Stimulated activated CD8-positive, alpha-beta memory T cell treated with anti-CD3 and anti-CD28 coated beads, Interleukin-15, amount 100 ng/mL, for 48 hours (primary cell): ENCODE measurements around the gene PCDH10.

ENCODE experiments used
- DNase-seq, 2 donors: peaks; one replicate each; pipeline ENCODE4 v3.0.0-alpha.2; 2020; ENCODE audit warnings: low read depth in 2 of 2

The PCDH10 gene

DNA sequence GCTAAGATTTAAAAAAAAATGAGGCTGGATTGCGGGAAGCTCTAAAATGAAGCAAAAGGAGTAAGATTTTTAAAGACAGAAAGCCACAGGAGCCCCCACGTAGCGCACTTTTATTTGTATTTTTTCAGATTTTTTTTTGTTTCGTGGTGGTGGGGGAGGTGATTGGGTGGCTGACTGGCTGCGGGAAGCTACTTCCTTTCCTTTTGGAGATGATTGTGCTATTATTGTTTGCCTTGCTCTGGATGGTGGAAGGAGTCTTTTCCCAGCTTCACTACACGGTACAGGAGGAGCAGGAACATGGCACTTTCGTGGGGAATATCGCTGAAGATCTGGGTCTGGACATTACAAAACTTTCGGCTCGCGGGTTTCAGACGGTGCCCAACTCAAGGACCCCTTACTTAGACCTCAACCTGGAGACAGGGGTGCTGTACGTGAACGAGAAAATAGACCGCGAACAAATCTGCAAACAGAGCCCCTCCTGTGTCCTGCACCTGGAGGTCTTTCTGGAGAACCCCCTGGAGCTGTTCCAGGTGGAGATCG lies 908 bp downstream of the PCDH10 start:
- no peak for DNase-seq

DNA sequence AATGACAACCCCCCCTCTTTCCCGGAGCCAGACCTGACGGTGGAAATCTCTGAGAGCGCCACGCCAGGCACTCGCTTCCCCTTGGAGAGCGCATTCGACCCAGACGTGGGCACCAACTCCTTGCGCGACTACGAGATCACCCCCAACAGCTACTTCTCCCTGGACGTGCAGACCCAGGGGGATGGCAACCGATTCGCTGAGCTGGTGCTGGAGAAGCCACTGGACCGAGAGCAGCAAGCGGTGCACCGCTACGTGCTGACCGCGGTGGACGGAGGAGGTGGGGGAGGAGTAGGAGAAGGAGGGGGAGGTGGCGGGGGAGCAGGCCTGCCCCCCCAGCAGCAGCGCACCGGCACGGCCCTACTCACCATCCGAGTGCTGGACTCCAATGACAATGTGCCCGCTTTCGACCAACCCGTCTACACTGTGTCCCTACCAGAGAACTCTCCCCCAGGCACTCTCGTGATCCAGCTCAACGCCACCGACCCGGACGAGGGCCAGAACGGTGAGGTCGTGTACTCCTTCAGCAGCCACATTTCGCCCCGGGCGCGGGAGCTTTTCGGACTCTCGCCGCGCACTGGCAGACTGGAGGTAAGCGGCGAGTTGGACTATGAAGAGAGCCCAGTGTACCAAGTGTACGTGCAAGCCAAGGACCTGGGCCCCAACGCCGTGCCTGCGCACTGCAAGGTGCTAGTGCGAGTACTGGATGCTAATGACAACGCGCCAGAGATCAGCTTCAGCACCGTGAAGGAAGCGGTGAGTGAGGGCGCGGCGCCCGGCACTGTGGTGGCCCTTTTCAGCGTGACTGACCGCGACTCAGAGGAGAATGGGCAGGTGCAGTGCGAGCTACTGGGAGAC lies 1.6 kb downstream of the PCDH10 start:
- no peak for DNase-seq

DNA sequence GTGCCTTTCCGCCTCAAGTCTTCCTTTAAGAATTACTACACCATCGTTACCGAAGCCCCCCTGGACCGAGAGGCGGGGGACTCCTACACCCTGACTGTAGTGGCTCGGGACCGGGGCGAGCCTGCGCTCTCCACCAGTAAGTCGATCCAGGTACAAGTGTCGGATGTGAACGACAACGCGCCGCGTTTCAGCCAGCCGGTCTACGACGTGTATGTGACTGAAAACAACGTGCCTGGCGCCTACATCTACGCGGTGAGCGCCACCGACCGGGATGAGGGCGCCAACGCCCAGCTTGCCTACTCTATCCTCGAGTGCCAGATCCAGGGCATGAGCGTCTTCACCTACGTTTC lies 2.2 kb downstream of the PCDH10 start:
- DNase-seq: no peak

DNA sequence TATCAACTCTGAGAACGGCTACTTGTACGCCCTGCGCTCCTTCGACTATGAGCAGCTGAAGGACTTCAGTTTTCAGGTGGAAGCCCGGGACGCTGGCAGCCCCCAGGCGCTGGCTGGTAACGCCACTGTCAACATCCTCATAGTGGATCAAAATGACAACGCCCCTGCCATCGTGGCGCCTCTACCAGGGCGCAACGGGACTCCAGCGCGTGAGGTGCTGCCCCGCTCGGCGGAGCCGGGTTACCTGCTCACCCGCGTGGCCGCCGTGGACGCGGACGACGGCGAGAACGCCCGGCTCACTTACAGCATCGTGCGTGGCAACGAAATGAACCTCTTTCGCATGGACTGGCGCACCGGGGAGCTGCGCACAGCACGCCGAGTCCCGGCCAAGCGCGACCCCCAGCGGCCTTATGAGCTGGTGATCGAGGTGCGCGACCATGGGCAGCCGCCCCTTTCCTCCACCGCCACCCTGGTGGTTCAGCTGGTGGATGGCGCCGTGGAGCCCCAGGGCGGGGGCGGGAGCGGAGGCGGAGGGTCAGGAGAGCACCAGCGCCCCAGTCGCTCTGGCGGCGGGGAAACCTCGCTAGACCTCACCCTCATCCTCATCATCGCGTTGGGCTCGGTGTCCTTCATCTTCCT lies 2.7 kb downstream of the PCDH10 start:
- DNase-seq: no peak

DNA sequence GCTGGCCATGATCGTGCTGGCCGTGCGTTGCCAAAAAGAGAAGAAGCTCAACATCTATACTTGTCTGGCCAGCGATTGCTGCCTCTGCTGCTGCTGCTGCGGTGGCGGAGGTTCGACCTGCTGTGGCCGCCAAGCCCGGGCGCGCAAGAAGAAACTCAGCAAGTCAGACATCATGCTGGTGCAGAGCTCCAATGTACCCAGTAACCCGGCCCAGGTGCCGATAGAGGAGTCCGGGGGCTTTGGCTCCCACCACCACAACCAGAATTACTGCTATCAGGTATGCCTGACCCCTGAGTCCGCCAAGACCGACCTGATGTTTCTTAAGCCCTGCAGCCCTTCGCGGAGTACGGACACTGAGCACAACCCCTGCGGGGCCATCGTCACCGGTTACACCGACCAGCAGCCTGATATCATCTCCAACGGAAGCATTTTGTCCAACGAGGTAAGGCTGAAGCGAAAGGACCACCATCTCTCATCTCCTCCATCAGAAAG lies 3.3 kb downstream of the PCDH10 start:
- DNase-seq: no peak

DNA sequence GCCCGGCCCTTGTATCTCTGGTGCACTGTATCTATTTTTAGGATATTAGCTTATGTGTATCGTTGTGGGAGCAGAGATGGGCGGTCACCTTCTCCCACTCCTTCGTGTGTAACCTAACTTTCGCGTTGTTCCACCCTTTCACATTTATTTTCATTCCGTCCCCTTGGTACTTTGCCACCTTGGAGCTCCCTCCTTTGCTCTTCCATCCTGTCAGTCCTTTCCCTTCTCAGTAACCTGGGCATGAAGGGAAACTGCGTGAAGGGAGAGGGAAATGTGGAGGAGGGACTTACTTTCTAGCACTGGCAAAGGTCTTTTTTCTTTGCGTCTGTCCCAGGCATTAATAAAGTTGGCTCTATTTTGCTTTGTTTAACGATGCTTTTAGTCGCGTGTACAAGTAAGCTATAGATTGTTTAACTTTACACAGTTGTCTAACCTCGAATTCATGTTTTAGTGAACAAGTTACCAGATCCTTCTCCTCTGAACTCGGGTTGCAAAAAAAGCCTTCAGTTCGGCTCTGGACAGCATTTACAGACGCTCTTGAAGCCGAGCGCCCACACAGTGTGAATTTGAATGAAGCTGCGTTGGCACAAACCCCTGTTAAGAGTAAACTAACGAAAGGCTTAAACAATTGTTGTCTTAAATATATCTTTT lies 3.9 kb downstream of the PCDH10 start:
- no peak for DNase-seq

DNA sequence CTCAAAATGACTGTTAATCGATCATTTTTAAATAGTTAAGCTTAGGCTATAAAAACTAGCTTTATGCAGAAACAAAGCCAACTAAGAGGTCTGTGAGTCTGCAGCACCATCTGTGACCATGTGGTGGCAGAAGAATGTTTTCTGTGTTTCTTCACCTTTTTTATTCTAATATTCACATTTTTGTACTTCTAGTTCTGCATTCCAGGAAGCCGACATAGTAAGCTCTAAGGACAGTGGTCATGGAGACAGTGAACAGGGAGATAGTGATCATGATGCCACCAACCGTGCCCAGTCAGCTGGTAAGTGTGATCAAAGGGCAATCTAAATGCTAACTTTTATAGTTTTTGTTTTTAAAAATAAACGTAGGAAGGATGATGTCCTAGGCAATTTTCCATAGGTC lies 5.6 kb downstream of the PCDH10 start:
- no peak for DNase-seq

DNA sequence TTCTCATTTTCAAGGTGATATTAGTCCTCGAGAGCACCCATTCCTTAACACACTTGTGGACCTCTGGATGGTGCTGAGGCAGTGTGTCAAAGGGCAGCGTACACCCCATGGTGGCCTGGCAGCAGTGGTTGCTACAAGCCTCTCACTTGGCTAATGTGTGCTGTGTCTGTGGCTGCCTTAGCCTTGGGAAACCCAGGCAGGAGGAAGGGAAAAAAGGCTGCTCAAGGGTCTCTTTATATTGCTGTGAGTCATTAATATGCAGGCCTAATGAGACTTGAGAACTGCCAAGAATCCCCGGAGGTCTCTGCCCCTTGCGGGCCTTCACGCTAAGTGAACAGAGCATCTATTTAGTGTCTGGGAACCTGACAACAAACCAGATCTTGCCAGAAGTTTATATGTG lies 7.0 kb downstream of the PCDH10 start:
- no peak for DNase-seq

DNA sequence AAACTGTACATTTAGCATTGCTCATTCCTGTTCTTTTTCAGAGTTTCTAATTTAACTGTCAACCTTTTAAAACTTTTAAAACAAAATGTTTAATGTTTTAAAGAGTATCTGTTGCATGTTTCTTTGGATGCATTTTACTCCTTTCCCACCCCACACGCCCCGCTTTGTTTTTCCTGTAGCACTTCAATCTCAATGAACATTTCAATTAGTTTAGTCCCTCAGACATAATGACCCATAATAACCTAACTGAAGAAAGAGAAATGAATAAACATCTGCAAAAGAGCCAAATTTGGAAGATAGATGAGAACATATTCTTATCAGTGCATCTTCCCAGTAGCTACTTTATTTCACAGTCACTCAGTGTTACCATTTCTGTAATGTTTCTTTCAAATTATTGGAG lies 7.5 kb downstream of the PCDH10 start:
- DNase-seq: no peak

DNA sequence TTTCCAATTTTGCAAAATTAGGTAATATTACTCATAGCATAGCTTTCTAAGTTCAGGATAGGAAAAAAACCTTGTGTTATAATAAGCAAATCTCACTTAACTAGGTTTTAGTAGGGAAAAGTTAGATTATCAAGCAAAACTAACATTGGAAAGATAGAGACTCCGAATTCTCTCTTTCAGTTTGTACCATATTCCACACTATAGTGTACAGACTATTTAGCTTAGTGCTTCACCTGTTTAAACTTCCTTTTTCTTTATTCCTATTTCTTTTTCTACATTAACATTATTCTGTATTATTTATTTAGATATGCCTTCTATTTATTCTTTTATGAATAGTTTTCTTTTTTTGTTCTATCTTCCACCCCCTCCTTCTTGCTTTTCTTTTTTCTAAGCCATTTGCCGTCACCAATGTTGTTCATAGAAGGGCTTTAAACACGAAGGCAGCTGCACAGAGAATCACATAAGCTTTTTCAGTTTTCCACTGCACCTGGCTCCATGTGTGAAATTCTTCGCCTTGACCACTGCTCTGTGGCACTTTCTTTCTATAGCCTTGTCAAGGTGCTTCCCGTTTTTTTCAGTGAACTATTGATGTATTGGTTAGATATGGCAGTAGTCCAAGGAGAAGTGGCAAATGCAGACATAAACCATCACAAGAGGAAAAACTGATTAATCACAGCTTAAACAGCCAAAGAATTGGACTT lies 8.5 kb downstream of the PCDH10 start:
- no peak for DNase-seq

DNA sequence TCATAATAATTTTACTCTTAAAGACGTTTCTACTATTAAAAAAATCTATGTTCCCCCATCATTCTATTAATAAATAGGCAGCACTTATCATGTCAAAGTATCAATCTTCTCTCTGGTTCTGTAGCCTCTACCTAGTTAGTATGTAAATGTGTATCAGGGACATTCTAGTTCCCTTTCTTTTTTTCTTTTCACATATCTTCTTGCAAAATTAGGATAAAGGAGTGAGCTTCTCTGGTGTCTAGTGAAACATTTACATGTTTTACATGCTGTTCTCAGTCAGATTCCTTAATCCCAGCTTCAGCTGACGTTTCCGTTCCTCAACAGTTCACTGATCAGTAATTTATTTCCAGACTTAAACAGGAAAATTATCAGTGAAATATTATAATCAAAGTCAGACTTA lies 11.8 kb downstream of the PCDH10 start:
- no peak for DNase-seq

DNA sequence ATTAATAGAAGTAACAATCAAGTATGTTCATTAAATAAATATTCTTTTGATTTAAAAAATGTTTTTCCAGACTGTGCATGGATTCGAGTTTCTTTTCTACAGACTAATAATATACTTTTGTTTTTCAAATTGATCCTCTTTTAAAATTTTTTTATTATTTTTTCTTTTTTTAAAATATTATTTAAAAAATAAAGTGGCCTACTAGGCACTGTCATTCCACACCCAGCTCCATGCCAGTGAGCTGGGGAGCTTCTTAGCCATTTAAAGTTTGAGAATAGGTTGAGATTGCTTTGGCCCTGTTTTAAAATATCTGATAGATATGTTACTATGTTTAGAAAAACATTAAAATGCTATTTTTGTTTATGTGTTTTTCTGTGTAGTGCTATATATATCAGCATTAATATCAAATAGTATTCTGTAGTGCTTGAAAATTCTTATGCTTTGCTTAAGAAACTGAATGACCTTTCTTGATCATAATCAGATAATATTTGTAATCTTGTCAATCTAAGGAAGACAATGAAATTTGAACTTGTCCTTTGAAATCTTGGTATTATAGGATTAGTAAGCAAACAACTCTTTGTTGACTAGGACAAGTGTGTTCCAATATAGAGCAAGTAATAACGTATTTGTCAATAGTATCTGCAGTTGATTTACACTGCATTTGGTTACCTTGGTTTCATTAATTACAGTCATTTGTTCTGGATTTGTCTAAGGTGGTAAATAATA lies 12.6 kb downstream of the PCDH10 start:
- no peak for DNase-seq

DNA sequence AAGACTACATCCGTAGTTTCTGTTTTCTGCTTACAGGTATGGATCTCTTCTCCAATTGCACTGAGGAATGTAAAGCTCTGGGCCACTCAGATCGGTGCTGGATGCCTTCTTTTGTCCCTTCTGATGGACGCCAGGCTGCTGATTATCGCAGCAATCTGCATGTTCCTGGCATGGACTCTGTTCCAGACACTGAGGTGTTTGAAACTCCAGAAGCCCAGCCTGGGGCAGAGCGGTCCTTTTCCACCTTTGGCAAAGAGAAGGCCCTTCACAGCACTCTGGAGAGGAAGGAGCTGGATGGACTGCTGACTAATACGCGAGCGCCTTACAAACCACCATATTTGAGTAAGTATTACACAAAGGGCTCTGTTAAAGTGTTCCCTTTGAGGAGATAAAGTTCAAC lies 13.8 kb downstream of the PCDH10 start:
- DNase-seq: no peak

DNA sequence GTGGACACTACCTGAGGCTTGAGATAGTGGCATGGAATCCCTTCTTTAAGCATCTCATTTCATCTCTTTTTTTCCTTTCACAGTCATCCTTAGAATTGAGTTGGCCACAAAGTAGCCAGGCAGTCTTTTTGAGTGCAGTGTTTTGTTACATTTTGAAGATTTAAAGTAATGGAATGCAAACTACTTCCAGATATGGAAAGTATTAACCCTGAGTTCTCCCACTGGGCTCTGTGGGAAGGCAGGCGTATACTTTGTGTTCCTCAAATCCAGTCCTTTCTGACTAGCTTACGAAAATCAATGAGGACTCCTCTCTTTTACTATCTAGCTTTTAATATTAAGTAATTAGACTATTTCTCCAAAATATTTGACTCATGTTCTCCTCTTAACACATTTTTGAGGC lies 29.9 kb downstream of the PCDH10 start:
- DNase-seq: no peak

DNA sequence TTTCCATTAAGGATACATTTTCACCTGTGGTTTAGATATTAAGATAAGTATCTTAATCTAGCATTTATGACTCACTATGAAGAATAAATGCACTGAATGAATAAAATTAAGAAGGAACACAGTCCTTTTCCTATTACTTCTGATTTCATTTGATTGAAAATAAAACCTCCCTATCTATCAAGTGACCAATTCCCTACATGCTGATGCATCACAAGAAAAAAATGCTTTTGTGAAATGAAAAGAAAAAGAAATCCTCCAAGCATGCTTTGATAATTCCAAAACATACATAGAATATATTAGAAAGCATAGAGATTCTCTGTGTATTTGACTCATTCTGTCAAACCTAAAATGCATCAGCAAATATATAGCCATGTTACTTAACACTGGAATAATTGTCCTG lies 37.1 kb downstream of the PCDH10 start:
- no peak for DNase-seq

DNA sequence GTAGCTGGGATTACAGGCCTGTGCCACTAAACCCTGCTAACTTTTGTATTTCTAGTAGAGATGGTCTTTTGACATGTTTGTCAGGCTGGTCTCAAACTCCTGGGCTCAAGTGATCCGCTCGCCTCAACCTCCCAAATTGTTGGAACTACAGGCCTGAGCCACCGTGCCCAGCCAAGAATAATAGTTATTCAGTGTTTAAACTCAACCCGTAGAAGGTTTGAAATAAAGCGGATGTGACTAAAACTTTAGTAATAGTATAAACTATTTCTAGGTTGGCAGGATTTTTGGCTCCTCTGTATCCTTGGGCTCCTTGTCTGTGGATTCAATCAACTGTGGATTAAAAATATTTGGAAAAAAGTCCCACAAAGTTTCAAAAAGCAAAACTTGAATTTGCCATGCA lies 37.8 kb downstream of the PCDH10 start:
- DNase-seq: no peak

DNA sequence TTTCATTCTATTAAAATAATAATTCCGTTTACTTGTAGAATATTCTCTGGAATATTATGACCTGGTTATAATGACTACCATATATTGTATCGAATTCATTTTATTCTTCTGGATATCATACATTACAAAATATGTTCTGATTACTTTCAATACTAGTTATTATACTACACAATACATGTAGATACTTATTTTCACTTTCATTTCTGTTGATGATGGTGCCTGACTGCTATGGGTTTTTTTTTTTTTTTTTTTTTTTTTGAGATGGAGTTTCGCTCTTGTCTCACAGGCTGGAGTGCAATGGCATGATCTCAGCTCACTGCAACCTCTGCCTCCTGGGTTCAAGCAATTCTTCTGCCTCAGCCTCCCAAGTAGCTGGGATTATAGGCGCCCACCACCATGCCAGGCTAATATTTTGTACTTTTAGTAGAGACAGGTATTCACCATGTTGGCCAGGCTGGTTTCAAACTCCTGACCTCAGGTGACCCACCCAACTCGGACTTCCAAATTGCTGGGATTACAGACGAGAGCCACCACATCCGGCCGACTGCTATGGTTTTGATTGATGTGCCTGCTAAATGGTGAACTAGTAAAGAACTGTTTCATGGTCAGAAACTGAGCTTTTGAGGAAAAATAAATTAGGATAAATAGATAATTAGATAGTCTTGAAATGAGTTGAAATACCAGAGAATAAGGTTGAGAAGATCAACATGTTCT lies 39.5 kb downstream of the PCDH10 start:
- DNase-seq: no peak

DNA sequence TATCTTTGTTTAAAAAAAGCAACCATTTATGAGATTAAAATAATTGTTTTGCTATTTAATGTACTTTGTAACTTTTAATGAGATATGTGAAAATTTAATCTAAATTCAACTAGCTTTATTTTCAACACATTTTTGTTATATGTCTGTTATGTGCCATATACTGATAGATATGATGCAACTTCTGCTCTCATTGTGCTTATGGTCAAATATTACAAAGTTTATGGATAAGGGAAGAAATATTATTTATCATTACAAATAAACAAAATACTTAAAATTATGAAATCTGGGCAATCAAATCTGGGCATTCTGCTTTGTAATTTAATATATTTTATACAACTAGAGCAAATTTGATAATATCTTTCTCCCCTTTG lies 40.0 kb downstream of the PCDH10 start:
- no peak for DNase-seq

DNA sequence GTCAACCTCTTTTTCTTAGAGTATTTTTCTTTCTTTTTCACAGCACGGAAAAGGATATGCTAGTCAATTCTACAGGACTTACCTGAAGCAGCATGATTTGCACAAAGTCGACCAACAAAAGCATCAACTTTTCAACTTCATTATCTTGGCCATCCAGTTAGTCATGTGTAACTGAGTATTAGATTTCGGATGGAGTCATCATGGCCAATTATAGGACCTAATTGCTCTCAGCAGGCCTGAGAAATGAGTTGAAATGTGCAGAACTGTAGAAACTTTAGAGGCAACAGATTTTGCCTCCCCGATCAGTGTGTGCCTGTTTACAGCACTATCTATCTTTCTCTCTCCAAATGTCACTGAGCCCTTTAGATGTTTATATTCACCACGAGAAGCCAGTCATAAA lies 41.0 kb downstream of the PCDH10 start:
- no peak for DNase-seq

DNA sequence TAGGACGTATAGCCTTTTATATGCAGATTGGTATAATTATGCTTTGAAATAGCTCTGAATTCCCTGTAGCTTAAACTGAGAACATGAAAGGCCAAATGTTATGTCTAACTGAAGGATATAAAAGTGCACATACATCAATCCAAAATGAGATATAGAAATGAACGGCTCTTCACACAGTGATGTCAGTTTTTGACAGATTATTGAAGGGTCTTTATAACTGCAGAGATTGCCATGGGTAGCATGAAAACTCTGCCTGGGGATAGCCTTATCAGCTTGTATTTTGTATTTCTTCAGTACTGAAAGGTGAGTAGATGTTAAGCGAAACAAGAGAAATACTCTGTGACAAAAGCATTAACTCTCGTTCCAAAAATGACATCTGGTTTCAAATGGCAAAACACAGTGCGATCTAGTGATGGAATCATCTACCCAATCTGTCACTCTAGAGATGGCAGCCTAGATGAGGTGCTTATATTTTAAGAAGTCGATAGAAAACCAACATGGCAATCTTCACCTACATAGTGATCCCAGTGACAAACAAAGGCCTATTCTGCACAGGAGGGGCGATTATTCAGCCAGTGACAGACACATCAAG lies 59.7 kb downstream of the PCDH10 start:
- DNase-seq: no peak
